ENCODE data around the gene NMNAT3. TPM values are rescaled to one million over a fixed set of nuclear protein-coding genes. Genes with fewer than 3 reads are reported as not detected.

NMNAT3 gene
- polyA plus RNA-seq, 1 donor (not counting 4 experiments of a cell fraction or from before 2014, with no cell fraction given): 1.6 TPM

DNA sequence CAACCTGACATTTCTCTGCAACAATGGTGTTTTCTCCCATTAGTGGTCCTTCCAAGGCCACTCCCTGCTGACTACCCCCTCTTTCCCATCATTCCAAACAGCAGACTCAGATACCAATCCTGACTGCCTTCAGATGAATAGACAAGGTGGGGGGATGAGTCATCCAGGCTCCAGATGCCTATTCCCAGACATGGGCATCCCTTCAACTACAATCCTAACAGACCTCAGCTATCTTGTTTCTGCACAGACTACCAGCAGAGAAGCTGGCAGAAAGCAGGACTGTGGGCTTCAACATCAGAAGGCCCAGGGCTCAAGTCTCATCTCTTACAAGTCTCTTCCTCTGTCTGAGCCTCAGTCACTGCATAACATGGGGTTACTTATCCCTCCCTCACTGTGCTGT, 140.4 kb downstream of the NMNAT3 start:
- peaks cover 35% of the 10 kb centered on the region for H3K4me1 ChIP-seq (ENCODE audit: control insufficient read depth, extremely low read depth, insufficient read depth, low read length)
- H3K9me3 ChIP-seq (ENCODE audit: control insufficient read depth, low read depth, low read length): peaks cover 12% of the 10 kb centered on the region
- dilution Hi-C loops (cut with MboI; ENCODE audit: extremely low pct_ligation_motif_present, low sequenced_read_pairs): no loop called here
- FAIRE-seq: peak; percentile 95
- no peaks in the 10 kb centered on the region for H3K9me1 ChIP-seq (ENCODE audit: control insufficient read depth, extremely low read depth, insufficient read depth, low read length)
- H3K4me2 ChIP-seq (ENCODE audit: control insufficient read depth, extremely low read depth, insufficient read depth, low read depth, low read length): peak overlapping the region; percentile 12
- H3K9ac ChIP-seq (ENCODE audit: control insufficient read depth, extremely low read depth, insufficient read depth, low read length): no peak overlapping the region
- no peaks in the 10 kb centered on the region for H4K20me1 ChIP-seq (ENCODE audit: control insufficient read depth, extremely low read depth, insufficient read depth, low read length)
- H3K79me2 ChIP-seq (ENCODE audit: control insufficient read depth, insufficient read depth, low read length): no peaks in the 10 kb centered on the region
- TF ChIP-seq EZH2 (IDR thresholded peaks at IDR 0.05; ENCODE audit: low read length): no peak
- TF ChIP-seq, protein P1, sequence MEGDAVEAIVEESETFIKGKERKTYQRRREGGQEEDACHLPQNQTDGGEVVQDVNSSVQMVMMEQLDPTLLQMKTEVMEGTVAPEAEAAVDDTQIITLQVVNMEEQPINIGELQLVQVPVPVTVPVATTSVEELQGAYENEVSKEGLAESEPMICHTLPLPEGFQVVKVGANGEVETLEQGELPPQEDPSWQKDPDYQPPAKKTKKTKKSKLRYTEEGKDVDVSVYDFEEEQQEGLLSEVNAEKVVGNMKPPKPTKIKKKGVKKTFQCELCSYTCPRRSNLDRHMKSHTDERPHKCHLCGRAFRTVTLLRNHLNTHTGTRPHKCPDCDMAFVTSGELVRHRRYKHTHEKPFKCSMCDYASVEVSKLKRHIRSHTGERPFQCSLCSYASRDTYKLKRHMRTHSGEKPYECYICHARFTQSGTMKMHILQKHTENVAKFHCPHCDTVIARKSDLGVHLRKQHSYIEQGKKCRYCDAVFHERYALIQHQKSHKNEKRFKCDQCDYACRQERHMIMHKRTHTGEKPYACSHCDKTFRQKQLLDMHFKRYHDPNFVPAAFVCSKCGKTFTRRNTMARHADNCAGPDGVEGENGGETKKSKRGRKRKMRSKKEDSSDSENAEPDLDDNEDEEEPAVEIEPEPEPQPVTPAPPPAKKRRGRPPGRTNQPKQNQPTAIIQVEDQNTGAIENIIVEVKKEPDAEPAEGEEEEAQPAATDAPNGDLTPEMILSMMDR (optimal IDR thresholded peaks at IDR 0.05 in 1 of 3, IDR thresholded peaks at IDR 0.05 in 1 of 3, conservative IDR thresholded peaks at IDR 0.05 in 1 of 3; ENCODE audit: extremely low read depth in 1 of 3, insufficient read depth in 2 of 3, low read length in 3 of 3): no peak
- peak; percentile 83 for DNase-seq (ENCODE audit: low read depth, low spot score)
- H3K27ac ChIP-seq (ENCODE audit: control insufficient read depth, insufficient read depth, low read length): peak overlapping the region; percentile 21
- H3K4me3 ChIP-seq (ENCODE audit: control insufficient read depth in 2 of 3, extremely low read depth in 1 of 3, insufficient read depth in 2 of 3, low read depth in 1 of 3, low read length in 3 of 3): no peak overlapping the region
- H3K27me3 ChIP-seq (ENCODE audit: control insufficient read depth, extremely low read depth, insufficient read depth, low read length): no peaks in the 10 kb centered on the region
- no peak overlapping the region for H2AFZ ChIP-seq (ENCODE audit: control insufficient read depth, low read length)
- H3K36me3 ChIP-seq (ENCODE audit: control insufficient read depth in 2 of 2, extremely low read depth in 1 of 2, insufficient read depth in 2 of 2, low read length in 2 of 2): no peaks in the 10 kb centered on the region

DNA sequence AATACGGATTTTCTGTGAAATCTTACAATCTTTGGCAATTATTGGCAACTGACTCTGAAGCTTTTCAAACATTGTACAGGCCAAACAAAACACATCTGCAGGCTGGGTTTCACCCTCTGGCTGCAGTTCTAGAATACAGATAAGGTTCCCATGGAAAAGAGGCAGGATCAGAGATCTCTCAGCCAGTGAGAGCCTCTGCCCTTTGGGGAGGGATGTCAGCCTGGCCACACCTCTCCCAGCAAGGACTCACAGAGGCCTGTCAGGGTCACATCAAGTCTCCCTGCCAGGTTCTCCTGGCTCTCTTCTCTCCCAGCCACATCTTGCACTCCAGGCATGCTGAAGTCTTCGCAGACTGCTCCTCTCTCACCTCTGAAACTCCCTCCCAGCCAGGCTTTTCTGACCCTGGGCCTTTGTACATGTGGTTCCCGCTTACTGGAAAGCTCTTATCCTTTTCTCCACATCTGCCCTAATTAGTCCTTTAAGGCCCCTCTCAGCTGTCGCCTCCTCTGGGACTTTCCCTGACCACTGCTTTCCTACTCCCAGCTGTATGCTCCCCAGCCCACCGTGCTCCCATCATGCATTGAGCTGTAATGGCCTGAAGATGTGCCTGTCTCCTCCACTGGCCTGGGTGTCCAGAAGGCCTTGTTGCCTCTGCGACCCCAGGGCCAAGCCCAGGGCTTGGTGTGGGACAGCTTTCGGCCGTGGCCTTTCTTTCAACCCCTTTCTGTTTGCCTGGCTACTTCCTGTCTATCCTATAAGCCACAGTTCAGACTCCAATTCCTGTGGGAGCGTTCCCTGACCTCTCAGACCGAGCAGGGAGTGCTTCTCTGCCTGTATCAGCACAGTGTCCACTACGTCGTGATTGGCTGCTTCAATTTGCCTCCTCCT, 142.5 kb downstream of the NMNAT3 start:
- H3K4me3 ChIP-seq (ENCODE audit: control insufficient read depth in 2 of 3, extremely low read depth in 1 of 3, insufficient read depth in 2 of 3, low read depth in 1 of 3, low read length in 3 of 3): no peak overlapping the region
- peaks cover 35% of the 10 kb centered on the region for H3K4me1 ChIP-seq (ENCODE audit: control insufficient read depth, extremely low read depth, insufficient read depth, low read length)
- peak overlapping the region; percentile 87 for H3K27ac ChIP-seq (ENCODE audit: control insufficient read depth, insufficient read depth, low read length)
- H3K4me2 ChIP-seq (ENCODE audit: control insufficient read depth, extremely low read depth, insufficient read depth, low read depth, low read length): peak overlapping the region; percentile 66
- FAIRE-seq: no peak
- peak overlapping the region; percentile 56 for H3K9ac ChIP-seq (ENCODE audit: control insufficient read depth, extremely low read depth, insufficient read depth, low read length)
- no peaks in the 10 kb centered on the region for H3K9me1 ChIP-seq (ENCODE audit: control insufficient read depth, extremely low read depth, insufficient read depth, low read length)
- no peak for DNase-seq (ENCODE audit: low read depth, low spot score)
- peaks cover 12% of the 10 kb centered on the region for H3K9me3 ChIP-seq (ENCODE audit: control insufficient read depth, low read depth, low read length)
- no peaks in the 10 kb centered on the region for H4K20me1 ChIP-seq (ENCODE audit: control insufficient read depth, extremely low read depth, insufficient read depth, low read length)
- dilution Hi-C loops (cut with MboI; ENCODE audit: extremely low pct_ligation_motif_present, low sequenced_read_pairs): no loop called here
- TF ChIP-seq, protein P1 (optimal IDR thresholded peaks at IDR 0.05 in 1 of 3, IDR thresholded peaks at IDR 0.05 in 1 of 3, conservative IDR thresholded peaks at IDR 0.05 in 1 of 3; ENCODE audit: extremely low read depth in 1 of 3, insufficient read depth in 2 of 3, low read length in 3 of 3): no peak
- no peak for TF ChIP-seq EZH2 (IDR thresholded peaks at IDR 0.05; ENCODE audit: low read length)
- H3K36me3 ChIP-seq (ENCODE audit: control insufficient read depth in 2 of 2, extremely low read depth in 1 of 2, insufficient read depth in 2 of 2, low read length in 2 of 2): no peaks in the 10 kb centered on the region
- H3K27me3 ChIP-seq (ENCODE audit: control insufficient read depth, extremely low read depth, insufficient read depth, low read length): no peaks in the 10 kb centered on the region
- H3K79me2 ChIP-seq (ENCODE audit: control insufficient read depth, insufficient read depth, low read length): no peaks in the 10 kb centered on the region
- H2AFZ ChIP-seq (ENCODE audit: control insufficient read depth, low read length): peak overlapping the region; percentile 12

Data from keratinocyte (primary cell).